T-helper 22 cell (primary cell): ENCODE results near the gene NRIP1.

ENCODE experiments used
- DNase-seq: peaks from one replicate; pipeline ENCODE4 v3.0.0-alpha.2; 2020; ENCODE audit warnings: low read depth

NRIP1 gene

DNA sequence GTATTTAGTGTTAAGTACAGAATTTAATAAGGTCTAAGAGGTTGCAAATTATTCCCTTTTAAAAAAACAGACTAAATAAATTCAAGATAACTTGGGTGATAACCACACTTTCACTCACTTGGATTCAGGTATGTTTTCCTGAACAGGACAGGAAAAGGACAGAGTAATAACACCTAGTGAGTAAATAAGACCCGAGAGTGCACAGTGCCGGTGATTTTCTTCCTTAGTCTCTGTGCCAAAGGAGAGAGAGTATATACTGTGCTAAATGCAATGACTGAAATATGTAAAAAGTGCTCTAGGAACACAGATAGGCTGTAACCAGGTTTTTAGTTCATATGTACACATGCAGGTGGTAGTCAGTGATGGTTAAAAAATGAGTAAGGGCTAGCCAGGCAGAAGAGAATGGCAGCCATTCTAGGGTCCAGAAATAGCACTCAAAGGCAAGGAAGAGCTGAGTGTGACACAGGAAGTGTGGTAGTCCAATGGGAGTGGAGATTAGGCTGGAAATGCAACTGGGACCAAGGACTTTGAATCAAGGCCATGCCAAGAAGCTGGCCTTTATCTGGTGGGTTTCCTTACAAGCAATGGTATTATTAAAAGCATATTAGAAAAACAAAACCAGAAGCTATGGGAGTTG lies 58.1 kb downstream of the NRIP1 start:
- no peak for DNase-seq

GRCh38 chr21:15005391-15005790 lies 59.4 kb downstream of the NRIP1 start:
- DNase-seq = no peak

DNA sequence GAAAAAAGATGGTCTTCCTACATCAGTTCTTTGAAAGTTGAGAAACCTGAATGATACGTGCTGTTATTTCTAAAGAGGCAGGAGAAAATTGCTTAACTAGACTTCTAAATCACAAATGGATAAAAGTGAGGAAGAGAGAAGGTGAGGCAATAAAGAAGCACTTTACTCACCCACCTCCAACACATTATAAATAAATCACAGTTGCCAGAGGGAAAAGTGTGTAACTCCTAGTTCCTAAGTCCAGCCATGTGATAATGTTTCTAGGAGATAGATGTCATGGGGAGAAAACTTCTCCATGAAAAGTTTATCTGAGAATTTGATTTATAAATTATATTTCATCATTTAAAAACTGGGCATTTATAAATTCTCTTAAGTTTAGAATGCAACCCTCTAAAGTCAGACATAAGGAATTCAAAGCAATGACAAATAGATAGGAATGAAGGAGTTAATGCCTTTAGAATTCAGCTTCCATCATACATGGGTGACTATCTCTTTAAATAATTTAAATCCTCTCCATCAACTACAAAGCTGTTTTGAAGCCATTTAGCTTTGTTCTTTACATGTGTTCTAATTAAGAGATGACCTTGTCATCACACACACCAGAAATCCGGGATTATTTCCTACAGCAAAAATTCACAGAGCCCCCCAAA lies 60.0 kb downstream of the NRIP1 start:
- DNase-seq = no peak

DNA sequence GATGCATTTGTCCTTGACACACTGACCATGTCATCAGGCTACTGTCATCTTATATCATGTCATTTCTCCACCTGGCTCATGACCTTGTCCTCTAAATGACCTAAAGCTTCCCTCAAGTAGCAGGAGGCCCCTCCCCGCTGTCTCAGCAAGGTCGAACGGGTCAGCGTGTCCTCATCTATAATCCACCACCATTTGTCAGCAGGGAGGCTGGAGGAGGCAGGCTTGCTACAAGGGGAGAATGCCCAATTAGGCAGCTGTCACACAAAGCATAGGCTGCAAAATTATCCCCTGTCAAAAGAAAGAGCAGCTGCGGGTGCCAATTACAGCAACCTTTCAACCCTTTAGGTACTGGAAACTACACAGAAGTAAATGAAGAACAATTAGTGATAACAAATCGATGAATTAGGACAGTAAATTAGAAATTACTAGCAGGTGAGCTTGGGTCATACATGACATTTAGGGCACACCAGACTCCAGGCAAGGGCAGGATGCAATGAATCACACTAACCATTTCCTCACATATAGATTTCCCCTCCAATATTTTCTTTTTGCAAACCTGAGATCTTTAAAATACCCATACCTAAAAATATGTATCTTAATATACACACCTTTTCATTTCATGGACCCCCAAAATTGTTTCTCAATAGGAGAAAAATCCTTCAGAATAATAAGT lies 61.2 kb downstream of the NRIP1 start:
- no peak for DNase-seq

DNA sequence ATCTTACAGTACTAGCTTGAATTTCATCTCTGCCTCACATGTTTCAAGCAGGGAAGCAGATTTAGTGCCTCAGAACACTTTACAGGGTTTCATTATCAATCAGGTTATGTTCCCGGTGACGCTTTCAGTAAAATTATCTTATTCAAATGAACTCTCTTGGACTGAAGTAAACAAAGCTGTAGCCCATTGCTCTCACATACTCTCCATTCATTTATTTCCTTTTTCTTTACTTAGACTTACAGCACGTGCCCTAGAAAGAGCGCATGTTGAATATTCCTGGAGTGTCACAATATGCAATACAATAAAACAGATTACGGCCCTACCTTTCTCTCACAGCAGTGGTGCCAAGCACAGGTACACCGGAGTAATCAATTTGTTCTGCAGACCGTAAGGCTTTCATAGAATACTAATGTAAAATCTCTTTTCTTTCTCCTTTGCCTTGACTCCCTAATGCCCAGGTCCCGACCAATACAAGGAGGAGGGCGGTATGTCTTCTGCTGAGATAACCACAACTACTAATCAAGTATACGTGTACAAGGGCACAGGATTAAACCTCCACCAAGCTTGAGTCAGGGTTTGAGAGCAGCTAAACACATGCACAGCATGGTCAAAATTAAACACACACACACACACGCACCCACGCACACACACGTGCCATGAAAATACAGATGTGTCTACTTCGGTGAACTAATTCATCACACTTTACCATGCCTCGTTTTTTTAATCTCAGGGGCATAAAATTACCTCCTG lies 62.8 kb downstream of the NRIP1 start:
- DNase-seq = no peak

- no peak for DNase-seq
Observed at GRCh38 chr21:15001113-15001512, 63.7 kb downstream of the NRIP1 start.

DNA sequence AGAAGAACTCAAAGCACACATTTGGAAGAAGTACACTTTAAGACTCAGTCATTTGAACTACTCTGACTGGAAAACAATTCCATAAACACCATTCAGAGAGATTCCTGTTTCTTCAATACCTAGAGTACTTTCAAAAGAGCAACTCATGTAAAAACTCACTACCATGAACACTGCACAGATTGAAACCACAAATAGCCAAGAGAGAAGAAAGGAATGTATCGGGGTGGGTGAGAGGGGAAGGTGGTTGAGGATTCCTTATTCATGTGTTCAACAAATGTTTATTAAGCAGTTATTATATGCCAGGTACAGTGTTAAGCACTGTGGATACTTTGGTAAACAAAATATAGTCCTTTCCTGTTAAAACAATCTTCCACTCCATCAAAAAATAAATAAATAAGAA lies 64.7 kb downstream of the NRIP1 start:
- DNase-seq = no peak

DNA sequence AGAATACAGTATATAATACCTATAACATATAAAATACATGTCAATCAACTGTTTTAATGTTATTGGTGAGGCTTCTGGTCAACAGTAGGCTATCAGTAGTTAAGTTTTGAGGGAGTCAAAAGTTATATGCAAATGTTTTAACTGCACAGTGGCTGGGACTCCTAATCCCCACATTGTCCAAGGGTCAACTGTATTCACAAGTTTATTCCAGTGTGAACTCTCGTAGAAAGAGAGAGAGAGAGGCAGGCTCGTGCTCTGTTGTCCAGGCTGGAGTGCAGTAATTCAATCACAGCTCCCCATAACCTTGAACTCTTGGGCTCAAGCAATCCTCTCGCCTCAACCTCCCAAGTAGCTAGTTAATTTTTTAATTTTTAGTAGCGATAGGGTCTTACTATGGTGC lies 66.0 kb downstream of the NRIP1 start:
- no peak for DNase-seq

GRCh38 chr21:14998336-14998735 lies 66.5 kb downstream of the NRIP1 start:
- no peak for DNase-seq

DNA sequence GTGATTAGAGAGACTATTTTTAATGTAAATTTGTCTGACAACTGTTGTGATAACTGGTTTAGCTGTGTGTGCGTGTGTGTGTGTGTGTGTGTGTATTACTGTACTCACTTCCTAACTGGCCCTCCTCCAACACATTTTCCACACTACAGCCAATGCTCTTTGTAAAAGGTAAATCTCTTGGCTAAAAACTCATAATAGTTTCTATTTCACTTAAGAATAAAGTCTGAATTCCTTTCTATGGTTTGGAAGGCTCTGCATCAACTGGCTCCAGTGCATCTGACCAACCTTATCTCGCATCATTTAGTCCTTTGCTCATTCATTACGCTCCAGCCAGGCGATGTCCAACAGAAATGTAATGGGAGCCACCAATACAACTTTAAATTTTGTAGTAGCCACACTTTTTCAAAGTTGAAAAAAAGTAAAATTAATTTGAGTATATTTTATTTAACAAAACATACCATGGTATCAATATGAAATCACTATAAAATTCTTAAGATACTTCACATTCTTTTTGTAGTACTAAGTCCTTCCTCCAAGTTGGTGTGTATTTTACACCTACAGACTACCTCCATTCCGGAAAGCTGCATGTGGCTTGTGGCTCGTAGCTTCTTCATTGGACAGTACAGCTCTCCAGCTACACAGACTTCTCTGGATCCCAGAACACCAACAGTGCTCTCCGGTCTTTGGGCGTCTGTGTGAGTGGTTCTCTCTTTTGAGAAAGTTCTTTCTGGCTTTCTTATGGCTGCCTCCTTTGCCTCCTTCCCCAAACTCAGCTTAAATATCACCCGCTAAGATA lies 68.9 kb downstream of the NRIP1 start:
- no peak for DNase-seq

GRCh38 chr21:14995226-14995625 lies 69.6 kb downstream of the NRIP1 start:
- no peak for DNase-seq

GRCh38 chr21:14993115-14993514 lies 71.7 kb downstream of the NRIP1 start:
- no peak for DNase-seq

- no peak for DNase-seq
Observed at GRCh38 chr21:14991957-14992356, 72.8 kb downstream of the NRIP1 start.

DNA sequence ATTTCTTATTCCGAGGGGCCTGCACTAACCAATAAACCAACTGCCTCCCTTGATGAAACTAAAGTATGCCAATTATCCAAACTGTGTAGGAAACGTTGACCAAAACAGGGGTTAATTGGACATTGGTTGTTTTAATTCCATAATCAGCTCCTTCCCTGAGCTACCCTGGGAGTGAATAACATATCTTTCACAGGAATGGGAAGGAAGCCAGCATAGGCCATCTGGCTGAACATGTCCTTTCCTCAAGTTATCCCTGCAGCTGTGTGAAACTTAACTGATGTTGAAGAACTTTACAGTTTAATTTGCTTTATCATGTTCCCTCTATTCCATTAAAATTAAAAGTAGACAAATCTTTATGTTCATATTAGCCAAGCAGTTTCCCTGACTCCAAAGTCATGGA lies 75.4 kb downstream of the NRIP1 start:
- DNase-seq = no peak

GRCh38 chr21:14988760-14989159 lies 76.0 kb downstream of the NRIP1 start:
- no peak for DNase-seq

DNA sequence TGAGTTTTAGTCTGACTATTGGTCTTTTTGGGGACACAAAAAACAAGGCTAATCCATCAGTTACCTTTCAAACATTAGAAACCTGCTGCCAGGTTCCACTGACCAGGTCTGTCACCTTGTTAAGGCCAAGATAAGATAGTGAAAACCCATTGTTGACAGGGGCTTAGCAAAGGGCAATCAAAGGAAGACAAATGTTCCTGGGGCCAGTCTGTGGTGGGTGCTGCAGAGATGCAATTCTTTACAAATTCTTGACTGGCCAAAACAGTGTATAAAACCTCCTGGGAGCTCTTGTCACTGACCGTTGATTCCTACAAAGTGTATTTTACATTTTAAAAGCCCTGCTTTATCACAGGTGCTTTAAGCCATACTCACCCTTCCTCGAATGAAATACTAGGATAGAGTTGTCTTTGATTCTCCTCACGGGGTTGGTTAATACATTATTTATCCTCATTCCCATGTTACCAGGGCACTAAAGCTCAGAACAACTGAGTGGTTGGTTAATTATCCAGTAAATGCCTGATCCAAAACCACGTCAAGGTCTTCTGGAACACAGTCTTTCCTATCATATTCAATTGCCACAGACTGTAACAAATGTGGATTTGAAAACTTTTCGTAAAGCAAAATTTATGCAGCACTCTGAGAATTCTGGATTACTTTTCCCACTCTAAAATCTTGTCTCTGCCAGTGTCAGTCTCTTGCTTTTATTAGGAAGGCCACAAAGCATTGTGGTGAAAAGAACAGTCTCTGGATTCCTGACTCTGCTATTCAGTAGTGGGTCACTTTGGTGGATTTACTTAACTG lies 77.2 kb downstream of the NRIP1 start:
- DNase-seq = no peak

DNA sequence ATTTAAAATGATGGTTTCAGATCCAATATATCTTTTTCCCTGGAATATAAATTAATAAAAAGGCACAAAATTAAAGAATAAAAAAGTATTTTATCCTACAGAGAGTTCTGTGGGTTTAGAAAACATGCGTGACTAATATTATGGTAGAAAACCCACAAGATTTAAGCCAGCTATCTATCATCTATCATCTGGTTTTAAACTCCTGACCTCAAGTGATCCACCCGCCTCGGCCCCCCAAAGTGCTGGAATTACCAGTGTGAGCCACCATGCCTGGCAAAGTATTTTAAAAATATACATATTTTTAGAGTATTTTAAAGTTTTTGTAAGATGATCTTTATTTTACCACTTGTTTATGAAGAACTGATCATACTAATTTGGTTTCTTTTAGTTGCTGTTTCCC lies 79.5 kb downstream of the NRIP1 start:
- DNase-seq = no peak

- no peak for DNase-seq
Observed at GRCh38 chr21:14982336-14982735, 82.5 kb downstream of the NRIP1 start.

DNA sequence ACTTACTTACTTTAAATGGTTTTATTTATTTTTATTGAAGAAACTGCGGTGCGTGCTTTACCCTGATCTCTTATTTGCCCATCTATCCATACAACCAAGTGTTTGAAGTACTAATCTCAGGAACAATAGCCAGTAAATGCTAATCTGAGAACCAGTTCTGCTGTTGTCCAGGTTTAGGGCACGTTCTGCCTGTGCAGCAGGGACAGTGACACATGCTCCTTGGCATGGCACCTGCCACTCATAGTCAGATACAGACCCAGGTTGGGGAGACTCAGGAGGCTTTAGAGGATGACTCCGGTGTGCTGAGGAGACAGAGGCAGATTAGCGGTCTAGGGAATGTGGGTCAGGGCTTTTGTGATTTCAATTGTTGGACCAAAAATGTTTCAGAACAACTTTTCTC lies 83.6 kb downstream of the NRIP1 start:
- no peak for DNase-seq

DNA sequence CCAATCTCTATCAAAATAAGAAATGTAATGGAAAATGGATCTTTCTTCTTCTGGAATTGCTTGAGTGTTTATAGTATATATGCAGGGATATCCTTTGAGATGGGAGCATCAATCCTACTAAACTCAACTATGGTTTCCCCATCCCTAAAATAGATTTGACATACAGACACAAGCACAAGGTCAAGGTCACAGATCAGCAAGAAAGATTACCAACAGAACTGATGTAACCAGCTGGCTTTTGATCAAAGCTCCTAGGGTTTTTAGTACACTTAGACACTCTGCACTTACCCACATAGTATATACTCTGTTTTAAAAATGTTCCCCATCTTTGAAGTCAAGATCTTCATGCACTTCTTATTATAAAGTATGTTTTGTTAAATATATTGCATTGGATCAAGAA lies 85.5 kb downstream of the NRIP1 start:
- no peak for DNase-seq

- DNase-seq = no peak
Observed at GRCh38 chr21:14977814-14978213, 87.0 kb downstream of the NRIP1 start.
